ENCODE measurements around the gene NHLRC4. TPM values are rescaled to one million over a fixed set of nuclear protein-coding genes. Genes with fewer than 3 reads are reported as not detected.

The NHLRC4 gene
- total and polyA plus RNA-seq, 2 of the 8 experiments (the other 6 are each of a cell fraction or from before 2014, with no cell fraction given) = 0.60 to 0.76 TPM

DNA sequence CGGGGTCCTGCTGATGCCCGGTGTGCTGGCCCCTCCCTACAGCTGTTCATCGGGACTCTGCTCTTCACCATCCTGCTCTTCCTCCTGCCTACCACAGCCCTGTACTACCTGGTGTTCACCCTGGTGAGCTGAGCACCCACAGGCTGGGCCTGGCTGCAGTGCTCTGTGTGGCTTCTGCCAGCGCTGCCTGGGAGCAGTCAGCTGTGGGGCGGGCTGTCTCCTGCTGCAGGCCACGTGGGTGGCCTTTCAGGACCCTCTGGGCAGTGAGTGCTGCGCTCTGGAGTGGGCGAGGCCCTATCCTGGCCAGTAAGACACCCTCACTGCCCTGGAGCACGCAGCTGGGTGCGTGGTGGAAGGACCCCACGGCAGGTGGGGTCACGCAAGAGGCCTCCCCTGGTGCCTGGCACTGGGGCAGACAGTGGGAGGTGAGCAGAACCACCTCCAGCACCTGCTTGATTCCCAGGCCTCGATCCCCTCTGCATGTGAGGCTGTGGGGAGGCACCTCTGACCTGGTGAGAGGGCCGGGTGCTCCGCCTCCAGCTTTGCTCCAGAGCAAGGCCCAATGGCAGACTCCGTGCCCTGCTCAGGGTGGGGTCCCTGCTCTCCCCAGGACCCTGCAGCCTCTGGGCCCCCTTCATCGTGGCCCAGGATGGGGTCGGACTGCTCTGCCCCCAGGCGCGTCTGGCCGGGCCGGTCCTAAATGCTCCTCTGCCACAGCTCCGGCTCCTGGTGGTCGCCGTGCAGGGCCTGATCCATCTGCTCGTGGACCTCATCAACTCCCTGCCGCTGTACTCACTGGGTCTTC, 13.5 kb downstream of the NHLRC4 start (continued):
- TF ChIP-seq TCF12 (IDR thresholded peaks at IDR 0.05; ENCODE audit: low read depth, low read length) = no peak
- no peak for TF ChIP-seq BACH1 (IDR thresholded peaks at IDR 0.05; ENCODE audit: low read length)
- TF ChIP-seq, protein P1, sequence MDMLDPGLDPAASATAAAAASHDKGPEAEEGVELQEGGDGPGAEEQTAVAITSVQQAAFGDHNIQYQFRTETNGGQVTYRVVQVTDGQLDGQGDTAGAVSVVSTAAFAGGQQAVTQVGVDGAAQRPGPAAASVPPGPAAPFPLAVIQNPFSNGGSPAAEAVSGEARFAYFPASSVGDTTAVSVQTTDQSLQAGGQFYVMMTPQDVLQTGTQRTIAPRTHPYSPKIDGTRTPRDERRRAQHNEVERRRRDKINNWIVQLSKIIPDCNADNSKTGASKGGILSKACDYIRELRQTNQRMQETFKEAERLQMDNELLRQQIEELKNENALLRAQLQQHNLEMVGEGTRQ (IDR thresholded peaks at IDR 0.05; ENCODE audit: low read length) = no peak
- no peak for TF ChIP-seq TAF7 (optimal IDR thresholded peaks at IDR 0.05; ENCODE audit: borderline replicate concordance, low read depth, low read length)
- TF ChIP-seq CTBP2 (IDR thresholded peaks at IDR 0.05; ENCODE audit: borderline replicate concordance, insufficient read depth, insufficient read length, low read length) = no peak

Measured in H1 (cell line).